ENCODE results near the gene ZNF575.

The ZNF575 gene, protein sequence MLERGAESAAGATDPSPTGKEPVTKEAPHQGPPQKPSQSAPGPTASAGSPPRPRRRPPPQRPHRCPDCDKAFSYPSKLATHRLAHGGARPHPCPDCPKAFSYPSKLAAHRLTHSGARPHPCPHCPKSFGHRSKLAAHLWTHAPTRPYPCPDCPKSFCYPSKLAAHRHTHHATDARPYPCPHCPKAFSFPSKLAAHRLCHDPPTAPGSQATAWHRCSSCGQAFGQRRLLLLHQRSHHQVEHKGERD

DNA sequence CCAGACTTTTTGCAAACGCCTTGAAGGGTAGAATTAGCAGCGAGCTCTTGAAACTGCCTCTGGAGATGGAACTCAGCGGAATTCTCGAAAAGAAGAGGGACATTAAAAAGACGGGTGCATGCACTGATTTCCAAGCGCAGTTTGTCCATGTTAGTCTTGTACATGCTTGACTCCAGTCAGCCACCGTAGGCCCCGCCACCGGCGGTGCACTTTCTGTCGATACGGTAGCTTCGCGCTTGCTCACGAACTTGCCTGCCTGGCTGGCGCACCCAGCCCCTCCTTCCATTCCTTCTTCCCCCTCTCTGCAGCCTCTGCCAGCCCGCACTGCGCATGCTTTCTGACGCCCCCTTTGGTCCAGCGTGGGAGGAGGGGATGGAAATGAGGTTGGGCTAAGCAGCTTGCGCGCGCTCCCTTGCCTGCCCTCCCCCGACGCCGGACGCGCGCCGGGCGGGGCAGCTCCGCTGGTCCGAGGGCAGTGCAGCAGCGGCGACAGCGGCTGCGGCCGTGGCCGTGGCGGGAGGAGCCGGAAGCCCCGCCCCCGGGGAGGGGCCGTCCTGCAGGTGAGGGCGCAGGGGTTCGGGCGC lies at the start of gene ZNF575:
ZNF575 (plus strand) TSS at position 227 of the 584 bp plus-strand sequence. CDS start 1,235 bp downstream, outside the sequence.
- DNase-seq = peak; percentile 27

DNA sequence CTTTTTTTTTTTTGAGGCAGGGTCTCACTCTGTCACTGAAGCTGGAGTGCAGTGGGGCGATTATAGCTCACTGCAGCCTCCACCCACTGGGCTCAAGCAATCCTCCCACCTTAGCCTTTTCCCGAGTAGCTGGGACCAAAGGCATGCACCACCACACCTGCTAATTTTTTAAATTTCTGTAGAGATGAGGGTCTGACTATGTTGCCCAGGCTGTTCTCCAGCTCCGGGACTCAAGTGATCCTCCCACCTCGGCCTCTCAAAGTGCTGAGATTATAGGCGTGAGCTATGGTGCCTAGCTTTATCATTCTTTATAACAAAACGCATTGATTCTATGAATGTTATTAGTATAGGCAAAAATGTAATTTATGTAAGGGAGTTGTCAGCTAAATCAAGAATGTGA lies 49.7 kb upstream of the ZNF575 start:
- no peak for DNase-seq

DNA sequence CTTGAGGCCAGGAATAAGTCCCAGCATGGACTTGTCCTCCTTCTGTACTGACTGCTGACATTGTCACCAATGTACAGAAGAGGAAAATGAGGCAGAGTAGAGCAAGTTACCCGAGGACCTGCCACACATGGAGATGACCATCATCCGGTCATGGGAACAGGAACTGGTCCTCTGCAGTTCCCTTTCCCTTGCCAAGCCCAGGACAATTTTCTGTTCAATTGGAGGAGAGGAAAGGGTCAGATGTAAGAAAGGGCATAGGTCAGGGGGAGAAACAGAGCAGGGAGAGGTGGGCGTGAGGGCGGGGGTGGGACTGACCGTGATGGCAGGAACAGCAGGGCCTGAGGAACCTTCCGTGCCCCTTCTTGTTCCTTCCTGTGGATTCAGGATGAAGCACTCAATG lies 47.0 kb upstream of the ZNF575 start:
- DNase-seq = no peak

DNA sequence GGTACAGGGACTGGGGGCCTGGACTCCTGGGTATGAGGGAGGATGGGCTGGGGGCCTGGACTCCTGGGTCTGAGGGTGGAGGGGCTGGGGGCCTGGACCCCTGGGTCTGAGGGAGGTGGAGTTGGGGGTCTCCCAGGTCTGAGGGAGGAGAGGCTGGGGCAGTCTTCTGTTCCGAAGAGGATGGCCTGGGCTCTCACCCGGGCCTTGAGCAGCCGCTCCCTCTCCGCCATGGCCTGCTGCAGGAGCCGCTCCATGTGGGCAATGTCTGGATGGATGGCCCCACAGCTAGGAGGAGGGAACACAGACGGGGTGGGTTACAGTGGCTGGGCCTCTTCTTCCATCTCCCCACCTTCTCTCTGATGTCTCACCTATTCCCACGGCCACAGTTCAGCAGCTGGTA lies 46.6 kb upstream of the ZNF575 start:
- no peak for DNase-seq

DNA sequence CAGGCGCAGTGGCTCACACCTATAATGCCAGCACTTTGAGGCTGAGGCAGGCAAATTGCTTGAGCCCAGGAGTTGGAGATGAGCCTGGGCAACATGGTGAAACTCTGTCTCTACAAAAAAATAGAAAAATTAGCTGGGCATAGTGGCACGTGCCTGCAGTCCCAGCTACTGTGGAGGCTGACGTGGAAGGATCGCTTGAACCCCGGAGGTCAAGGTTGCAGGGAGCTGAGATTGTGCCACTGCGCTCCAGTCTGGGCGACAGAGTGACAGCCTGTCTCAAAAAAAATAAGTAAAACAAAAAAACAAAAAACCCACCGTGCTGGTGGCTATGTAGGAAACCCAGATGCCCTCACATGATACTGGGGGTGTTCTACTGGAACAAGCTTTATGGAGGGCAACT lies 44.8 kb upstream of the ZNF575 start:
- DNase-seq = no peak

DNA sequence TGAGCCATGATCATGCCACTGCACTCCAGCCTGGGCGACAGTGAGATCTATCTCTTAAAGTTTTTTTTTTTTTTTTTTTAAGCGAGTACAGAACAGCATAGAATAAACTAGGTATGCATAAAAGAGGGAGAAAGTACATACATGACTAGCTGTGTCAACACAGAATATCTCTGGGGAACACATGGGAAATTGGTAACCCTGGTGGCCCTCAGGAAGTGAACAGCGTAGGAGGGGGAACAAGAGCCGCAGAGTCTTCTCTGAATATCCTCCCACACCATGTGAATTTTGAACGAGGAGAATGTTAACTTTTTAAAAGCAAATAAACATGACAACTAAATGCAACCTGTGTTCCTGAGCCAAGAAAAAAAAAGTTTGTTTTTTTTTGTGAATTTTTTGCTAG lies 43.7 kb upstream of the ZNF575 start:
- DNase-seq = no peak

DNA sequence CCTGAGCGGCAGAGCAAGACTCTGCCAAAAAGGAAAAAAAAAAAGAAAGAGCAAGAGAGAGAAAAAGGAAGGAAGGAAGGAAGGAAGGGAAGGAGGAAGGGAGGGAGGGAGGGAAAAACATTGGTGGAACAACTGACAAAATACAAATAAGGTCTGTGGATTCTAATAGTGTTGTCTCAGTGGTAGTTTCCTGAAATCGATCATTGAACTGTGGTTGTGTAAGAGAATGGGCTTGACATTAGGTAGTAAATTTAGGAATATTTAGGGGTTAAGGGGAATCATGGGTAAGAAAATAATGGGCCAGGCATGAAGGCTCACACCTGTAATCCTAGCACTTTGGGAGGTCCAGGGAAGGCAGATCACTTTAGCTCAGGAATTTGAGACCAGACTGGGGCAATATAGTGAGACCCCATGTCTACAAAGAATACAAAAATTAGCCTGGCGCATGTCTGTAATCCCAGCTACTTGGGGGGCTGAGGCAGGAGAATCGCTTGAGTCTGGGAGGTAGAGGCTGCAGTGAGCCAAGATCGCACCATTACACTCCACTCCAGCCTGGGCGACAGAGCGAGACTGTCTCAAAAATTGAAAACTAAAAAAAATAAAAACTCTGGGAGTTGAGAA lies 42.9 kb upstream of the ZNF575 start:
- no peak for DNase-seq

DNA sequence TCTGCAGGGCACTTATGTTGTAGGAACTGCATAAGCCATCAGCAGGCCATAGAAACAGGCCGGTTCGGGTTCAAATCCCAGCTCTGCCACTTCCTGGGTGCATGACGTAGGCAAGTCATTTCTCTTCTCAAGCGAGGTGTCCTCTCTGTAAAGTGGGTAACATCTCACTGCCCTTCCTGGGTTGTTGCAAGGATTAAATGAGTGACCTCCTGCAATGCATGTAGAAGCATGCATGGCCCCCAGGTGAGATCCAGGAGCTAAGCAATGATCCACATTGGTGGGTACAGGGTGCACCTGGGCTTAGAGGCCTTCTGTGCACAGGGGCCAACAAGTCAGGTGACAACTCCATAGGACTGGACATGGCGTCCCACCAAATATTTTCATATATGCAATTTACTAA lies 42.2 kb upstream of the ZNF575 start:
- DNase-seq = no peak

DNA sequence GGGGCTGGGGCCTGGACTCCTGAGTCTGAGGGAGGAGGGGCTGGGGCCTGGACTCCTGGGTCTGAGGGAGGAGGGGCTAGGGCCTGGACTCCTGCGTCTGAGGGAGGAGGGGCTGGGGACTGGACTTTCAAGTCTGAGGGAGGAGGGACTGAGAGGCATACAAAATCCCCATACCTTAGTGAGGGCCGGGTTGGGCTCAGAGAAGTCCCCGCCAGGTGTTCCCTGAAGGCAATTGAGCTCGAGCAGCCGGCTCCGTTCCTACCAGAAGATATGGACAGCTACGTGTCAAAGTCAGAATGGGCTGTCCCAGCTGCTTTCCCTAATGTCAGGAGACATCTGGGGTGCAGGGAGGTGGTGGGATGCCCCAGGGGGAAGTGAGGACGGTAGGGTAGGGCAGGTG lies 37.9 kb upstream of the ZNF575 start:
- DNase-seq = no peak

DNA sequence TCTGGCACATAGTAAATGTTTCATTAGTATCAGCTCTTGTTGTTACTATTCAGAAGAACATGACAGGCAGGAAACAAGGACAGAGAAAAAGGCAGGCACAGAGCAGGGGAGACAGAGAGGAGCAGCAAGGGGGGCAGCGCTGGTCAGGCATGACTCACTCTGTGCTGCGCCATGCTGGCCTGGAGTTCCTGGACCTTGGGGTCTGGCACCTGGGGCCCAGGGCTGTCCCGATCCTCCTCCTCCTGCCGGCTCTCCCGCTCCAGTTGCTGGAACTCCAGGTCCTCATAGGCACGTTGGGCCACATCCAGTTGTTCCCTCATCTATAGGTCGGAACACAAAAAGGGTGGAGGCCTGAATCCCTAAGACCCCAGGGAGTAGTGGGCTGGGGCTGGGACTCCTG lies 36.0 kb upstream of the ZNF575 start:
- no peak for DNase-seq

DNA sequence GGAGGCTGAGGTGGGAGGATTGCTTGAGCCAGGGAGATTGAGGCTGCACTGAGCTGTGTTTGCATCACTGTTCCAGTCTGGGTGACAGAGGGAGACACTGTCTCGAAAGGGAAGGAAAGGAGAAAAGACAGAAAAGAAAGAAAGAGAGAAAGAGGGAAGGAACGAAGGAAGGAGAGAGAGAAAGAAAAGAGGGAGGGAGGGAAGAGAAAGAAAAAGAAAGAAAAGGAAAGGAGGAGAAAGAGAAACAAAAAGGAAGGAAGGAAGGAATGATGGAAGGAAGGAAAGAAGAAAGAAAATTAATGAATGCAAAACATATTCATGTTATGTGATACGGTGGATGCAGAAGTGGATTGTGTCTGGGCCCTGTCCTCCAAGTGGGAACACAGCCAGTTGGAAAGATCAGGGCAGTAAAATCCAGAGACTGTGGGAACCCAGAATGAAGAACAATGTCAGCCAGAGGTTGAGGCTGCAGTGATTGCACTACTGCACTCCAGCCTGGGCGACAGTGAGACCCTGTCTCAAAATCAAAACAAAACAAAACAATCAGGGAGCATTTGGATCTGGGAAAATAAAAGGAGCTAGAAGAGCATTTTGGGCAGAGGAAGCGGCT lies 34.6 kb upstream of the ZNF575 start:
- no peak for DNase-seq

DNA sequence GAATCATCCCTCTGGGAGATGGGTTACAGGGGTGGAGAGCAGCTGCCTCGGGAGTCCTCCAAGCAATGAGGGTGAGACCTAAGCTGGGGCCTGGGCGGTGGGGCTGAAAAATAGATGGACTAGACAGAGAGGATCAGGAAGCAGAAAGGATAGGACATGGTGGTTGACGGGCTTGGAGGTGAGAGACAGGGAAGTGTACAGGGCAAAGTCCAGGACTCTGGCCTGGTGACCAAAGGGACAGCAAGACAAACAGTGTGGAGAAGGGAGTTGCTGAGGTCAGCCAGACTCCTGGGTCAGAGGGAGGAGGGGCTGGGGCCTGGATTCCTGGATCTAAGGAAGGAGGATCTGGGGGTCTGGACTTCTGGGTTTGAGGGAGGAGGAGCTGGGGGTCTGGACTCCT lies 33.9 kb upstream of the ZNF575 start:
- no peak for DNase-seq

DNA sequence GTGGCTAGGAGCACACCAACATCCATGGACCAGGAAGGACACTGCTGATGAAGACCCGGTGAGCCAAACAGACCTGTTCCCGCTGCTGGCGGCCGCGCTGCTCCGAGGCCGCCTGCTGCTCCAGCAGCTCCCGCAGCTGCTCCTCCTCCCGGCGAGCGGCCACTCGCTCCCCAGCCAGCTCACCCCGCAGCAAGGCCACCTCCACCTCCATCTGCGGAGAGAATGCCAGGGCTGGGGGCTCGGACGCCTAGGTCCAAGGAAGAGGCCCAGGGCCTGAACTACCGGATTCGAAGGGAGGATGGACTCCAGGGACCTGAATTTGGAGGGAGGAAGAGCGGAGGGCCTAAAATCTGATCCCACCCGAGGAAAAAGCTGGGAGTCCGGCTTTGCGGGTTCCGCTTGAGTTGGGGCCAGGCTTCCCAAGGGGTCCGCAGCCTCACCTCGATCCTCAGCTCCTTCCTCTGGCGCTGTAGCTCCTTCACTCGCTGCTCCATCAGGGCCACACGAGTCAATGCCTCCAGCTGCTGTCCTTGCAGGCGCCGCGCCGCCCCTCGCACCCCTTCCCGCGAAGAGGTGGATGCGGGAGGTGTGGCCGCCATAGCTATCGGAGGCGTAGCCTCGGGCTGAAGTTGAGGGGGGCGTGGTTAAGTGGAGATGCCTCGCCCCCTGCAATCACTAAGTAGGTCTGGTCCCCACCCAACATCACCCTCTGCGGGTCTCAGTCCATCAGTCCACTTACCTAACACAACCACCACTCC lies 31.1 kb upstream of the ZNF575 start:
- no peak for DNase-seq

DNA sequence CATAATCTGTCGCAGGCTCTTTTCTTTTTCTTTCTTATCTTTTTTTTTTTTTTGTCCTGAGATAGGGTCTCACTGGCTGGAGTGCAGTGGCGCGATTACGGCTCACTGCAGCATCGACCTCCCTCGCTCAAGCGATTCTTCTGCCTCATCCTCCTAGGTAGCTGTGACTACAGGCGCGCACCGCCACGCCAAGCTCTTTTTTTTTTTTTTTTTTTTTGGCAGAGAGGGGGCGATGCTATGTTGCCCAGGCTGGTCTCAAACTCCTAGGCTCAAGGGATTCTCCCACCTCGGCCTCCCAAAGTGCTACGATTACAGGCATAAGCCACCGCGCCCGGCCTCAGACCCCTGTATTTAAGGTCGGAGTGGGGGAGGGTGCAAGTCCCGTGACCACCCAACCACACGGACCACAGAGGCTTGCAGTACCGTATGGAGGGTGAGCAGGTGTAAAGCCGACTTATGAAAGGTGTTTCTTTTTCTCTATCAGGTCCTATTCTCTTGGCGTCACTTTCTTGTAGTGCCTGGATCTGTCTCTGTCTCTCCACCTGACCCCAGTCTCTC lies 30.5 kb upstream of the ZNF575 start:
- DNase-seq = no peak

DNA sequence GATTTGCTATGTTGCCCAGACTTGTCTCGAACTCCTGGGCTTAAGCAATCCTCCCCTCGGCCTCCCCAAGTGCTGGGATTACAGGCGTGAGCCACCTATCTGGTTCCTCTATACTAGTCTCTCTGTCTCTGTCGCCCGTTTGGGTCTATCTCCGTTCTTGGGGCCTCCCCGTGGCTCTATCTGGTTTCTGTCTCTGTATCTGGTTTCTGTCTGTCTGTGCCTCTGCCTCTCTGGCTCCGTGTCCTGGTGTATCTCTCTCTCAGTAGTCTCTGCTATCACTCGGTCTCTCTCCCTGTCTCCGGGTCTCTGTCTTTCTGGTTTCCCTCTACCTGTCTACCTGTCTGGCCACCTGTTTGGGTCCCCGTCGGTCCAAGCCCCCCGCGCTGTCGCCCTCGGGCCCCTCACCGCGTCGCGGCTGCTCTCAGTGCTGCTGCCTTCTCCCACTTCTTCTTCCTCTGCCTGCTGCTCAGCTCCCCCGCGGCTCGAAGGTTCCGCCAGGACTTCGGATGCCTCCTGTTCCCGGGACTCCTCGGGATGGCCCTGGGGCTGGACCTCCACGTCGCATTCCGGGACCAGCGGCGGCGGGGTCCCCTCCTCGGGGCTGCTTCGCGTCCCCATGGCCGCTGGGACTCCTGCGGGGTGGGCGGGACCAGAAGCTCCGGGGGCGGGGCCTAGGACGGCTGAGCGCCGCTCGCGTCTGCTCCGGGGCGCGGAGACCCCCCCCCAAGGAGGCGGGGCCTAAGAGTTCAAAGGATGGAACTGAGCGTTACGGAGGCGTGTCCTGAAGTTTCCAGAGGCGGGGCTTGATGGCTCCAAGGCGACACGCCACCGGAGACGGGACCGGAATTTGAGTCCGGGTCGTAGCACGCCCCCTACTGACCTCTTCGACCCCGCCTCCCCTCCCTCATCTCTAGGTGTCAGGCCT lies 29.2 kb upstream of the ZNF575 start:
- peak; percentile 55 for DNase-seq

DNA sequence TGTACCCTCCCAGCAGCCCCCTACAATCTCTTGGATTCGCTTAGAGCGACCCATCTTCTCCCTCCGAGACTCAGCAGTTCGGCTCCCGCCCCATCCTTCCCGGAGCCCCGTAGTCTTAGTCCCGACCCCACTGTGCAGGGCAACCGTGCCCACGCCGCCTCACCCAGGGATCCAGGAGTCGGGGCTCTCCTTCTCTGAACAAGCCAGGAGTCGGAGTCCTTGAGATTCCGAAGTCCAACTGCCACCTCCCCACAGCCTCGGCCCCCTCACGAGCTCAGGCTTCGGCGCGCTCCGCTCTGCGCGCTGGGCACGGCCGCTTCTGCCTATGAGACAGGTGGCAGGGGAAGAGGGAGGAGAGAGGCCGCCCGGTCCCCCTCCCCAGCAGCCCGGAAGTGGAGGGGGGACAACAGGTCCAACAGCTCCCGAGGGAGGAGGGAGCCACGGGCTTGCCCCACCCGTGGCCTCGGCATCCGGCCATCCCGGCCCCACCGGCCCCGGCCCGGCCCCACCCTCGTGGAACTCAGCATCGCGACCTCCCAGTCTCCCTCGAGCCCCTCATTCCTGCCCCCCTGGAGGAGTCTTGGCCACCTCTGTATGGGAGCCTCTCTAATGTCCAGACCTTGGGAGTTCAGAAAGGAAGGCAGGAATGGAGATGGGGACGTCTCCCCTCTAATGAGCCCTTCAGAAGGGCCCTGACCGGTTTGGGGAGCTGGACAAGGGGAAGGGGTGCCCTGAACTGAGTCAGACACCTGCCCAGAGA lies 28.4 kb upstream of the ZNF575 start, which contains the start of gene PHLDB3:
PHLDB3 (minus strand) TSS at position 321 of the 760 bp plus-strand sequence. CDS start 628 bp downstream, outside the sequence.
- DNase-seq = no peak

DNA sequence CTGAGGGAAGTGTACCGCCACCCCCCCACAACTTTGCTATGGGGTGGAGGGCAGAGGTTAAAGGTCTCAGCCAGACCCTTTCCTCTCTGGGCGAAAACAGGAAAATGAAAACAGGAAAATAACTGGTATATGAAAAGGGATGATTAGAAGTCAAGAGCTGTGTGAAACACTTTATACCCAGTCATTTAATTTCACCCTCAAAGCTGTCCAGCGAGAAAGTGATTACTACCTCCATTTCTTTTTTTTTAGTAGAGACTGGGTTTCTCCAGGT lies 27.9 kb upstream of the ZNF575 start:
- no peak for DNase-seq

DNA sequence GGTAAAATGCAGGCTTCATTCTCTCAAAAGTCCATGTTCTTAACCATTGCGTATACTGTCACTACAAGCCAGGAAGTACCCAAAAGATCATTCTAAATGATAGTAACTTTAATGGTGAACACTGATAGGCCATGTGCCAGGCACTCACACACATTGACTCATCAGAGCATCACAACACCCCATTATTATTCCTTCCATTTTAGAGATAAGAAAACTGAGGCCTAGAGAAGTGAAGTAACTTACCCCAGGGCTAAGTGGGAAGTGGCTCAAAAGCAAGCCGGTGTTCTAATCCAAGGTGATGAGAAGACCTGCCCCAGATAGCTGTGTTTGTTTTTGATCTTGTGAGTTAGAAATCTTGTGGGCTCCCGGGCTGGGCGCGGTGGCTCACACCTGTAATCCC lies 27.0 kb upstream of the ZNF575 start:
- no peak for DNase-seq

DNA sequence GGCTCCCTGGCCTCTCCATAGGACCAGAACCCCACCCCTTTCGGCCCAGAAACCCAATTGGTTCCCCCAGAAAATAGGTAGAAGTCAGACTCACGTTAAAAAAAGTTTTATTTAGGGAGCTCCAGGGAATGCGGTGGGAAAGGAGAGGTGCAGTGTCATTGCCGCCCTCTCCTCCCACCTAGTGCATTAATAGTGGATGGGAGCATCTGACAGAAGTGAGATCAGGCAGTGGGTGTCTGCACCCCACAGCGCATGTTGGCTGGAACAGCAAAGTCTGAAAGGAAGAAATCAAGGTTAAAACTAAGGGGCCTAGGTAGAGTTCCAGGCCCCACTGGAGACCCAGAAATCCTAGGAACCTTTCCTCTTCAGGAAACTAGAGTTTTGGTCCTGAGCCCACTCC lies 26.4 kb upstream of the ZNF575 start:
- no peak for DNase-seq

DNA sequence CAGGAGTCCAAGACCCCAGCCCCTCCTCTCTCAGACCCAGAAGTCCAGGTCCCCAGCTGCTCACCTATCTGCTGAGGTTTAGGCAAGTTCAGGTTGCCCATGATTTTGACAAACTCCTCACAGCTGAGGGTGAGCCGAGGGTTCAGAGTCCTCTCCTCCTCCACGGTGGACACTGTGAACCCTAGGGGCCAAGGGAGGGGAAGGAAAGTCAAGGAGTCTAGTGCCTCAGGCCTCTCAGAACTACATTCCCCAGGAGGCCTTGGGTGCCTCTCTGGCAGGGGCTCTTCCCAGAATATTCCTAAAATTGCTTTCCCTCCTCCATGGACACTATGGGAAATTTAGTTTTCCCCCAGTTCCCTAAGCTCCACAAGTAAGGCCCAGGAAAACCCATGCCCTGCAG lies 25.1 kb upstream of the ZNF575 start:
- DNase-seq = no peak

DNA sequence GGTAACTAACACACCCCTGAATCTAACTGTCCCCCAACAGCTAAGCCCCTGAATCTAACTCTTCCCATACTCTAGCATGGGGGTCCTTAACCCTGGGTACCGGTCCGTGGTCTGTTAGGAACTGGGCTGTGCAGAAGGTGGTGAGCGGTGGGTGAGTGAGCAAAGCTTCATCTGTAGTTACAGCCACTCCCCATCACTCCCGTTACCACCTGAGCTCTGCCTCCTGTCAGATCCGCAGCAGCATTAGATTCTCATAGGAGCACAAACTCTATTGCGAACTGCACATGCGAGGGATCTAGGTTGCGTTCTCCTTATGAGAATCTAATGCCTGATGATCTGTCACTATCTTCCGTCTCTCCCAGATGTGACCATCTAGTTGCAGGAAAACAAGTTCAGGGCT lies 22.3 kb upstream of the ZNF575 start:
- no peak for DNase-seq

Measured in NCI-H2081 treated with DMSO at 0.1 percent for 48 hours (cell line).